Stimulated activated memory B cell treated with anti-CD40 and anti-IgM and Interleukin-4, amounts not matched to agents 10 μg/mL and 1 μg/mL and 100 μg/mL, for 72 hours (primary cell): ENCODE results near the gene SWI5.
A peak's percentile ranks its signal among the peaks of the same experiment; 100 is the strongest.

Experiments used
- ATAC-seq: fragments of 150-1000 bp; cut with Tn5 transposase; 2 replicates; pipeline ENCODE4 v1.10.0; 2021
- H3K27ac Mint-ChIP-seq: one replicate; pipeline ENCODE4 v1.8.0; 2022; ENCODE audit warnings: mild to moderate bottlenecking, mixed read lengths
- H3K27me3 Mint-ChIP-seq: one replicate; pipeline ENCODE4 v1.8.0; 2022; ENCODE audit warnings: mixed read lengths
- H3K36me3 Mint-ChIP-seq: one replicate; pipeline ENCODE4 v1.8.0; 2022; ENCODE audit warnings: mixed read lengths
- H3K4me1 Mint-ChIP-seq: one replicate; pipeline ENCODE4 v1.8.0; 2022; ENCODE audit warnings: mixed read lengths
- H3K4me3 Mint-ChIP-seq: one replicate; pipeline ENCODE4 v1.8.0; 2022; ENCODE audit warnings: mild to moderate bottlenecking, moderate library complexity, mixed read lengths
- H3K9me3 Mint-ChIP-seq: one replicate; pipeline ENCODE4 v1.8.0; 2022; ENCODE audit warnings: mixed read lengths

The SWI5 gene

DNA sequence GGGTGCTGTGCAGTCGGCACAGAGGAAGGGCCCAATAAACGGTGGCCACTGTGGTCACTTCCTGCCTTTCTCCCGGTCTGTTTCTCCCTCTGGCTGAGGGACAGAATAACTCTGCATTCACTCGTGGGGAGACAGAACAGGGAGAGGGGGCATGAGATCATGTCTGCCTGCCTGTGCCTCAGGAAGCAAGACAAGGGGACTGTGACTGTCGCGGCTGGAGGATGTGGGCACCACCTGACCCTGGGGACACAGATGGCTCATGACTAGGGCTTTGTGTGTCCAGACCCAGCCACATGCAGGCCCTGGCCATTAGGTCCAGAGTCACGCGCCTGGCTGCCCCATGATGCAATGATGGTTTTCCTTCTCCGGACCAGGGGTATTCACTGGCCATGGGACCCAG lies 40.3 kb downstream of the SWI5 start:
- H3K4me3 Mint-ChIP-seq, result no peak overlapping the region
- H3K9me3 Mint-ChIP-seq, result no peaks in the 10 kb centered on the region
- no peaks in the 10 kb centered on the region for H3K27me3 Mint-ChIP-seq
- ATAC-seq, result no peak
- H3K36me3 Mint-ChIP-seq, result peaks cover 28% of the 10 kb centered on the region
- no peaks in the 10 kb centered on the region for H3K4me1 Mint-ChIP-seq
- H3K27ac Mint-ChIP-seq, result no peak overlapping the region

DNA sequence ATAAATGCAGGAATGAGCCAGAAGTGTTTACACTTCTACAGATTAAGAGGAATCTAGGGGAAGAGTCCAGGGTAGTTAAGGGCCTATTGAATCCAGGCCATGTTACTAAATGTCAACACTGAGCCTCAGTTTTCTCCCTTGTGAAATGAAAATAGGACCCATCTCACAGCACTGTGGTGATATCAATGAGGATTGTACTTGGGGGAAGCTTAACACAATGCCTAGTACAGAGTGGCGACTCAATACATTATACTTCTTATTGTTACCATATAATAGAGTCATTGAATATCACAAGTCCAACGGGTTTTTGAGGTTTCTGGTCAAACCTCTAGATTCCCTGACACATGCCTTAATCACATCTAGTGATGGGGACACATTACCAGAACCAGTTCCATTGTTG lies 41.6 kb downstream of the SWI5 start:
- no peak for ATAC-seq
- H3K36me3 Mint-ChIP-seq, result peaks cover 26% of the 10 kb centered on the region
- H3K27ac Mint-ChIP-seq, result no peak overlapping the region

DNA sequence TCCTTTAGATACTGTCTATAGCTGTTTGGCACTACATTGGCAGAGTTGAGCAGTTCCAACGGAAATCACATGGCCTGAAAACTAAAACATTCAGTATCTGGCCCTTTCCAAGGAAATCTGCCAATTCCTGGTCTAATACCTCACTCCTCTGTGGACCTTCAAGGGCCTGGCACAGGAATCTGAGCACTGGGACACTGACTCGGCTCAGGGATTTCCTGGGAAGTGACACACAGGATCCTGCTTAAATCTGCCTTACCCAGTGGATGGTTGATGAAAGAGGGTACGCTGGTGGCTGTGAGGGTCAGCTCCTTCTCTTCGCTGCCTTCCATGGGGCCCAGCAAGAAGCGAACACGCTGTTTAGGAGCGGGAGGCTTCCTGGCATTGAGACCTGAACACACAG lies 45.3 kb downstream of the SWI5 start:
- Mint-ChIP-seq H3K9me3 (no peaks in the 10 kb centered on the region), H3K4me3 (peak overlapping the region; percentile 90), H3K27me3 (no peaks in the 10 kb centered on the region), H3K4me1 (peaks cover 13% of the 10 kb centered on the region), H3K27ac (peak overlapping the region; percentile 91), H3K36me3 (peaks cover 20% of the 10 kb centered on the region)
- no peak for ATAC-seq

More for the DNA sequence above, 41.6 kb downstream of the SWI5 start:
- H3K27me3 Mint-ChIP-seq, result no peaks in the 10 kb centered on the region
- H3K9me3 Mint-ChIP-seq, result no peaks in the 10 kb centered on the region
- no peaks in the 10 kb centered on the region for H3K4me1 Mint-ChIP-seq
- no peak overlapping the region for H3K4me3 Mint-ChIP-seq

DNA sequence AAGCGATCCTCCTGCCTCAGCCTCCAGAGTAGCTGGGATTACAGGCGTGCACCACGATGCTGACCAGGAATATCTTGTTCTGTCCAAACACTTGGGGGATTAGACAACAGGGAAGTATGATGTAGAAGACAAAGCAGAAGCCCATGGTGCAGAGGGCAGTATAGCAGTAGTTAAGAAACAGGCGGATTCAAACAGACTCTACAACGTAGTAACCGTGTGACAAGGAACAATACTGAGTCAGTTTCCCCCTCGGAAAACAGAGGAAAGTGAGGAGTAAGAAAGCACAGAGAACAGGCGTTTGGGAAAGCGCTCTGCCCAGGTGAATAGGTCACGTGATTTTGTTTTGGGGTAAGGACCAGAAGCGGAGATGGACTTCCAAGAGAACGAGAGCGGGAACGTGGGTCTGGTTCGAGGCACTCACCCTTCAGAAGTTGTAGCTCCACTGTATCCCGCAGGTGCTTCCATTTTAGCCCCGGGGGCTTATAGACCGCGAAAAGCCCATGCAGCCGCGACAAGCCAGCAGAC lies 45.9 kb downstream of the SWI5 start:
- Mint-ChIP-seq H3K9me3 (no peaks in the 10 kb centered on the region), H3K27ac (peak overlapping the region; percentile 91), H3K36me3 (peaks cover 17% of the 10 kb centered on the region), H3K4me1 (peaks cover 13% of the 10 kb centered on the region), H3K4me3 (peak overlapping the region; percentile 90), H3K27me3 (no peaks in the 10 kb centered on the region)
- ATAC-seq, result no peak

DNA sequence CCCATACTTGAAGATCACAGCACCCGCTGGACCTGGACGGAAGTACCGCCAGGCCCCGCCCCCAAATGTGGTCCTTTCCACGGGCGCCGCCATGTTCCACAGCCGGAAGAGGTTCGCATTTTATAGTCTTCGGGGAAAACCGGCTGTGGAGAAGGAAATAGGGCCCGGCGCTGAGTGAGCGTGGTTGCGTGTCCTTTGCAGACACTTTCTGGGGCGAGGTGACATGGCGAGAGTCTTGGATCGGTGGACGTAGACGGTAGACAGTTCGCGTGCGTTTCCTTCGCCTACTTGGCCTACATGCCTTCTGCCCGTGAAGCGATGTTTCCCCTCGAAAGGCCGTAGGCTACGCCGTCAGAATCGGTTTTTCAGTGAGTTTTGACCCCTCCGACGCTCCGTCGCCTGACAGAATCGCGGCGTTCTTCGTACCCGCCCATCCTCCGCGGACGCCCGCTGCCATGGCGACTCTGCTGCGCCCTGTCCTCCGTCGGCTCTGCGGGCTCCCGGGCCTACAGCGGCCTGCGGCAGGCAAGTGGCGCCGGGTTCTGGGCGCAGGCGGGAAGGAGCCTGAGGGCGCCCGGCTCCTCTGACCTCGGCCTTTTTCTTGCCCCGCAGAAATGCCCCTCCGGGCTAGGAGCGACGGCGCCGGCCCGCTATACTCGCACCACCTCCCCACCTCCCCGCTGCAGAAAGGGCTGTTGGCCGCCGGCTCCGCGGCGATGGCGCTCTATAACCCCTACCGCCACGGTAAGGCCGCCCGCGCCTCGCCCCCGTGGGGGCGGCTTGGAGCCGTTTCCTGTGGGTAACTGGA lies 46.5 kb downstream of the SWI5 start, which contains the start of the genes COQ4 and TRUB2:
Gene COQ4 (plus strand): TSS at position 436 of the 808 bp plus-strand sequence. CDS start 20 bp downstream, at position 456.
Gene TRUB2 (minus strand): TSS at position 44 of the 808 bp plus-strand sequence. CDS start 39 bp downstream, at position 5.
- Mint-ChIP-seq H3K9me3 (no peaks in the 10 kb centered on the region), H3K4me1 (peaks cover 13% of the 10 kb centered on the region), H3K27me3 (no peaks in the 10 kb centered on the region), H3K36me3 (peaks cover 14% of the 10 kb centered on the region), H3K4me3 (peak within 1 kb of the TSS; percentile 90), H3K27ac (peak within 1 kb of the TSS; percentile 91)
- peak; percentile 95 for ATAC-seq

DNA sequence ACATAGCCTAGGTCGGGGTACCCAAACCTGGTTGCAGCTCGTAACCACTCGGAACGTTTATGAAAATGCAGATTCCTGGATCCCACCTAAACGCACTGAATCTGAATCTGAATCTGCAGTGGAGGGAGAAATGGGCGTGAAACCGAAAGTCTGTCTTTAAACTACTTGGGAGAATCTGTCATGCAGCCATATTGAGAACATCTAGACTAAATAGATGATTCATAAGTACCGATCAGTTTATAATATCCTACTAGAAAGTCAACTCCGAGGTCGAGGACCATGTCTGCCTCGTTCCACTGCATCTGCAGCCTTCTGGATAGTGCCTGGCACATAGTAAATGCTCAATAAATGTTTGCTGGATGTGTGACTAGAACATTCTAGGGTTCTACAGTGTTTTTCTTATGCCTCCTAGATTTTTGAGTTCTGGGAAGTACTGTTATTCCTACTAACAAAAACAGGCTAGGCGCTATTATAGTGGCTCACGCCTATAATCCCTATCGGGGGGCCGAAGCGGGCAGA lies 47.2 kb downstream of the SWI5 start:
- no peak for ATAC-seq
- Mint-ChIP-seq H3K4me3 (peak overlapping the region; percentile 90), H3K4me1 (peaks cover 13% of the 10 kb centered on the region), H3K27me3 (no peaks in the 10 kb centered on the region), H3K36me3 (peaks cover 18% of the 10 kb centered on the region), H3K9me3 (no peaks in the 10 kb centered on the region), H3K27ac (peak overlapping the region; percentile 91)

DNA sequence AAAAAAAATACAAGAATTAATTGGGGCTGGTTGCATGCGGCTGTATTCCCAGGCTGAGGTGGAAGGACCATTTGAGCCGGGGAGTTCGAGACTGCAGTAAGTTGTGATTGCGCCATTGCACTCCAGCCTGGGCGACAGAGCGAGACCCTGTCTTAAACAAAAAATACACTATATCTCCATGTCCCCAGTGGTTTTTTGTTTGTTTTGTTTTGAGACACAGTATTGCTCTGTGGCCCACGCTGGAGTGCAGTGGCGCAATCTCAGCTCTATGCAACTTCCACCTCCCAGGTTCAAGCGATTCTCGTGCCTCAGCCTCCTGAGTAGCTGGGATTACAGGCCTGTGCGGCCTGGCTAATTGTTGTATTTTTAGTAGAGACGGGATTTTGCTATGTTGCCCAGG lies 47.7 kb downstream of the SWI5 start:
- no peak for ATAC-seq
- Mint-ChIP-seq H3K27ac (peak overlapping the region; percentile 91), H3K4me3 (peak overlapping the region; percentile 90), H3K27me3 (no peaks in the 10 kb centered on the region), H3K4me1 (peaks cover 13% of the 10 kb centered on the region), H3K36me3 (peaks cover 18% of the 10 kb centered on the region), H3K9me3 (no peaks in the 10 kb centered on the region)

DNA sequence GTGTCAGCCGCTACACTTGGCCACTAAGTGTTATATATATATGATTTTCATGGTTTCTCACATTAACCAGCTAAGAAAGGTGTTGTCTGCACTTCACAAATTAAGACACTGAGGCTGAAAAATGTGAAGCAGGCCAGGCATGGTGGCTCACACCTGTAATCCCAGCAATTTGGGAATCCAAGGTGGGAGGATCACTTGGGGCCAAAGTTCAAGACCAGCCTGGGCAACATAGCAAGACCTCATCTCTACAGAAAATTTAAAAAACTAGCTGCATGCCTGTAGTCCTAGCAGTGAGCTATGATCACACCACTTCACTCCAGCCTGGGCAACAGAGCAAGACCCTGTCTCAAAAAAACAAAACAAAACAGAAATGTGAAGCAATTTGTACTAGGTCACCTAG lies 48.3 kb downstream of the SWI5 start:
- H3K4me3 Mint-ChIP-seq, result no peak overlapping the region
- H3K9me3 Mint-ChIP-seq, result no peaks in the 10 kb centered on the region
- H3K27me3 Mint-ChIP-seq, result no peaks in the 10 kb centered on the region

DNA sequence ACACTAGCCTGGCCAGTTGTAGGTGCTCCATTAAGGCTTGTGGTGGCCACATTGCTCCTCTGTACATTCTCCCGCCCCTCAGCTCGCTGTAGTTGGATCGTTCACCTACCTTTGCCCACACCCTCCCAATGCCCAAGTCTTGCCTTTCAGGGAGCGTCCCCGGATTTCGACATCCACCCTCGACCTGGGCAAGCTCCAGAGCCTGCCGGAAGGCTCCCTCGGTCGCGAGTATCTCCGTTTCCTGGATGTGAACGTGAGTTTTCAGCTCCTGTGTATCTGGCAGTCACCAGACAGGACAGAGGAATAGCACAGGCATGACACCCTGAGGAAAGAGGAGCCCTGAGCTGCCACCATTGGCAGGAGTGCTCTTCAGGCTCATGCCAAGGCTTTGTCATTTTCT lies 49.6 kb downstream of the SWI5 start:
- H3K27ac Mint-ChIP-seq, result no peak overlapping the region
- ATAC-seq, result no peak
- no peak overlapping the region for H3K4me3 Mint-ChIP-seq

More for the DNA sequence above, 48.3 kb downstream of the SWI5 start:
- H3K36me3 Mint-ChIP-seq, result peaks cover 18% of the 10 kb centered on the region
- no peak for ATAC-seq
- H3K4me1 Mint-ChIP-seq, result peaks cover 13% of the 10 kb centered on the region
- H3K27ac Mint-ChIP-seq, result no peak overlapping the region

DNA sequence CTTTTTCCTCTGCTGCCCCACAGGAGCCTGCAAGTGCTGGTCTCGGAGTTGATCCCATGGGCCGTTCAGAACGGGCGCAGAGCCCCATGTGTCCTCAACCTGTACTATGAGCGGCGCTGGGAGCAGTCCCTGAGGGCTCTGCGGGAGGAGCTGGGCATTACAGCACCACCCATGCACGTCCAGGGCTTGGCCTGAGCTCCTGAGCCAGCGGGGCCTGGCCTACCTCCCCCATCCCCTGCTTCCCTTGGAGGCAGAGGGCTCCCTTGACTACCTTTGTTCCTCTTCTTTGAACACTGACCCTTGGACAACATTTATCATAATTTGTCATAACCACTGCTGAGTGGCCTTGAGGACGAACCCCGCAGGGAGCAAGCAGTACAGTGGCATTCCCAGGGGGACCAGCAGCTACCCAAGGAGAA lies 57.4 kb downstream of the SWI5 start:
- no peaks in the 10 kb centered on the region for H3K4me1 Mint-ChIP-seq
- no peak for ATAC-seq
- no peaks in the 10 kb centered on the region for H3K9me3 Mint-ChIP-seq
- no peak overlapping the region for H3K4me3 Mint-ChIP-seq
- no peaks in the 10 kb centered on the region for H3K27me3 Mint-ChIP-seq
- H3K36me3 Mint-ChIP-seq, result peaks cover 12% of the 10 kb centered on the region
- no peak overlapping the region for H3K27ac Mint-ChIP-seq

More for the DNA sequence above, 49.6 kb downstream of the SWI5 start:
- peaks cover 13% of the 10 kb centered on the region for H3K4me1 Mint-ChIP-seq
- peaks cover 18% of the 10 kb centered on the region for H3K36me3 Mint-ChIP-seq
- H3K9me3 Mint-ChIP-seq, result no peaks in the 10 kb centered on the region
- H3K27me3 Mint-ChIP-seq, result no peaks in the 10 kb centered on the region

DNA sequence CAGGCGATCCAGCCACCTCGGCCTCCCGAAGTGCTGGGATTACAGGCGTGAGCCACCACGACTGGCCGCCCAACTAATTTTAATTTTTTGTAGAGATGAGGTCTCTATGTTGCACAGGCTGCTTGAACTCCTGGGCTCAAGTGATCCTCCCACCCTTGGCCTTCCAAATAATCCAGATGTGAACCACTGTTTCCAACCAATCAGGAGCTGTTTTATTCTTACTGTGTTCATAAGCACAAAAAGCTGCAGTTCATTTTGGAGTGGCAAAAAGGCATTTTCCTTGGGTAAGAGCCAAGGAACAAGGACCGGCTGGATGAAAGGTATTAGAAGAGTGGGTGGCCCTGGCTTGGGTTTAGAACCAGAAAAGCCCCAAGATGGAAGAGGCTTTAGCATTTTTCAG lies 59.1 kb downstream of the SWI5 start:
- Mint-ChIP-seq H3K4me3 (no peak overlapping the region), H3K27me3 (no peaks in the 10 kb centered on the region), H3K4me1 (no peaks in the 10 kb centered on the region), H3K27ac (no peak overlapping the region), H3K9me3 (no peaks in the 10 kb centered on the region), H3K36me3 (peaks cover 12% of the 10 kb centered on the region)
- no peak for ATAC-seq

DNA sequence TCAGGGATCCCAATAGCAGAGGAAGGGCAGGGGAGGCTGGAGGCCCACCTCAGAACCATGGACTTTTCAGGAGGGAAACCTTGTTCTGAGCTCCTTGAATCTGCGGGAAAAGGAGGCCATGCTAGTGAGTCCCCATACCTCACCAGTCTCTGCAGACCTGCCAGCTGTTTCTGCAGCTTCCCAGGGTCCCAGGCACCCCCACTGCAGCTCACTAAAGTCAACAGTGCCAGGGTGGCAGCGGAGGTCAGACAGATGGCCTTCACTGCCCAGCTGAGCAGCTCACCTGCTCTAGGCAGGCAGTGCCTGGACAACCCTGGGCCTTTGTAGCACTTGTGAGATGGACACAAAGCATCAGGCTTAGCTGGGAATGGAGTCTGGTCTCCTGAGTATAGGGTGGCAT lies 59.8 kb downstream of the SWI5 start:
- ATAC-seq, result no peak
- Mint-ChIP-seq H3K4me1 (no peaks in the 10 kb centered on the region), H3K36me3 (peaks cover 12% of the 10 kb centered on the region), H3K27ac (no peak overlapping the region), H3K9me3 (no peaks in the 10 kb centered on the region), H3K4me3 (no peak overlapping the region), H3K27me3 (no peaks in the 10 kb centered on the region)

DNA sequence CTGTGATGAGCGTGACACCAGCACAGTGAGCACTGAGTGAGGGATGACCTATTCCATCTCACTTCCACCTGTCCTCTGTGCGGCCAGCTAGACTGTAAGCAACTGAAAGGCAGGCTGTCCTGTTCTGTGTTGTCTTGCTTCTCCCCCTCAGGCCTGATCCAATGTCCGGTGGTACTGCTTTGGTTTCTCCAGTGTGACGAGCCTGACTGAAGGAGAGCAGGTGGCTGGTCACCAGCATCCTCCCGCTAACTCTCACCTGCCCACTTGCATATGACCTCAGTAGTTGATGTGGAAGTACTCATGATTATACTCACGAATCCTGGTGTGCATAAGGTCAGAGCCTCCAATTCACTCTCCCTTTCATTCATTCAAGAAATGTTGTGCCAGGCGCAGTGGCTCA lies 61.9 kb downstream of the SWI5 start:
- Mint-ChIP-seq H3K4me3 (no peak overlapping the region), H3K9me3 (no peaks in the 10 kb centered on the region), H3K36me3 (peaks cover 3% of the 10 kb centered on the region), H3K27ac (no peak overlapping the region), H3K27me3 (no peaks in the 10 kb centered on the region), H3K4me1 (peaks cover 9% of the 10 kb centered on the region)
- ATAC-seq, result no peak
